T-helper 17 cell (primary cell): ENCODE measurements around the gene PPP1R15B. TPM values are rescaled to one million over a fixed set of nuclear protein-coding genes. Genes with fewer than 3 reads are reported as not detected.

Source experiments
- ATAC-seq: fragments of 150-1000 bp; cut with Tn5 transposase; 2 replicates; pipeline ENCODE4 v1.10.0; 2021; ENCODE audit warnings: mild to moderate bottlenecking, moderate library complexity
- DNase-seq, 3 donors: peaks; one replicate each; pipeline versions ENCODE4 v3.0.0 to v3.0.0-alpha.2; 2020 to 2021
- H3K9me3 ChIP-seq: one replicate; pipeline ENCODE4 v1.7.0; 2013; ENCODE audit warnings: low read length, mild to moderate bottlenecking; ENCODE audit not compliant: control insufficient read depth, poor library complexity, severe bottlenecking
- H3K27ac Mint-ChIP-seq: one replicate; pipeline ENCODE4 v1.8.0; 2022; ENCODE audit warnings: mild to moderate bottlenecking, moderate library complexity, mixed read lengths
- H3K27me3 Mint-ChIP-seq: one replicate; pipeline ENCODE4 v1.8.0; 2022; ENCODE audit warnings: mixed read lengths
- H3K36me3 Mint-ChIP-seq: one replicate; pipeline ENCODE4 v1.8.0; 2022; ENCODE audit warnings: low read depth, mixed read lengths
- H3K4me1 Mint-ChIP-seq: one replicate; pipeline ENCODE4 v1.8.0; 2022; ENCODE audit warnings: mild to moderate bottlenecking, mixed read lengths
- H3K4me3 Mint-ChIP-seq: one replicate; pipeline ENCODE4 v1.8.0; 2022; ENCODE audit warnings: mild to moderate bottlenecking, moderate library complexity, mixed read lengths
- total RNA-seq, 4 donors: library from RNA in 2 of 4; stranded (reverse) in 2 of 4; gene quantifications; one replicate each; pipeline ENCODE4 v1.2.3 and lab custom pipeline; 2022 to 2026

Gene PPP1R15B
- total RNA-seq, 2 donors from 2014 or later = 207 to 266 TPM

DNA sequence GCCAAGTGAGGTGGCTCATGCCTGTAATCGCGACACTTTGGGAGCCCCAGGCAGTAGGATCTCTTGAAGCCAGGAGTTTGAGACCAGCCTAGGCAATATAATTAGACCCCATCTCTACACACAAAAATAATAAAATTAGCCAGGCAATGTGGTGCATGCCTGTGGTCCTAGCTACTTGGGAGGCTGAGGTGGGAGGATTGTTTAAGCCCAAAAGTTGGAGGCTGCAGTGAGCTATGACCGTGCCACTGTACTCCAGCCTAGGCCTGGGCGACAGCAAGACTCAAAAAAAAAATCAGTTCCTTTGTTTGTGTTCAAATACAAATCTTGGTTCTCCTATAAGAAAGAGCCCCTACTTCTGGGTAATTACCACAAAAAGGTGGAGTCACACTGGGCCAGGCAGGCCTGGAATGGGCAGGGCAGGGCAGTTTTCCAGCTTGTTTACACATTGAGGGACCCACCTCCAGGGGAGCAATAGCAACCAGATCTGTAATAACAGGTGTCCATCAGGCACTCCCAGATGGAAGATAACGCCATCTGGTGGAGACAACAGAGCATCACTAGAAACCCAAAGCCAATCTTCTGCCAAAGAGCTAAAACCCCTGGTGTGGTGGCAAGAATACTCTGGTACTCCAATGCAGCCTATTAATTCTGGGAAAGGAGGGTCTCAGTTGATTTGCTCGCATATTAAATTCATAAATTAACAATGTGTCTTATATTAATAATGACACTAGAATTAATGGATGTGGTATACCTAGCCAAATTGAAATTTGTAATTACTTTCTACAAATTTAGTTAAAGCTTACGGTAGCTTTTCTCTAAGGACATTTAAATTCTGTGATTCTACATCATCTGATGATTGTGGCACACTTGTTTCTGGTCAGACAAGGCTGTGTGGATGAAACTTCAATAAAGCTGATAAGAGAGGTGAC, 13.2 kb downstream of the PPP1R15B start:
- Mint-ChIP-seq H3K4me3 (no peak overlapping the region), H3K36me3 (peaks cover 7% of the 10 kb centered on the region), H3K4me1 (peaks cover 13% of the 10 kb centered on the region), H3K27ac (peak overlapping the region; percentile 83), H3K27me3 (no peaks in the 10 kb centered on the region)
- H3K9me3 ChIP-seq = no peaks in the 10 kb centered on the region
- peak in 2 of 3 donors; percentile 13 to 38 for DNase-seq
- peak; percentile 87 for ATAC-seq

GRCh38 chr1:204396015-204396583, 15.5 kb downstream of the PPP1R15B start:
- no peak overlapping the region for H3K4me3 Mint-ChIP-seq
- no peaks in the 10 kb centered on the region for H3K9me3 ChIP-seq
- no peaks in the 10 kb centered on the region for H3K27me3 Mint-ChIP-seq
- H3K27ac Mint-ChIP-seq = no peak overlapping the region
- peaks cover 17% of the 10 kb centered on the region for H3K4me1 Mint-ChIP-seq
- peaks cover 7% of the 10 kb centered on the region for H3K36me3 Mint-ChIP-seq
- no peak for ATAC-seq
- no peak for DNase-seq

- ATAC-seq (no peak), DNase-seq (no peak)
- Mint-ChIP-seq H3K4me1 (peaks cover 18% of the 10 kb centered on the region), H3K27ac (peak overlapping the region; percentile 73), H3K27me3 (no peaks in the 10 kb centered on the region), H3K36me3 (no peaks in the 10 kb centered on the region), H3K4me3 (no peak overlapping the region)
- no peaks in the 10 kb centered on the region for H3K9me3 ChIP-seq
Observed at GRCh38 chr1:204391629-204392028, 20.0 kb downstream of the PPP1R15B start.

- DNase-seq = no peak
- Mint-ChIP-seq H3K4me3 (no peak overlapping the region), H3K27me3 (no peaks in the 10 kb centered on the region), H3K27ac (peak overlapping the region; percentile 73), H3K4me1 (peaks cover 18% of the 10 kb centered on the region), H3K36me3 (no peaks in the 10 kb centered on the region)
- no peaks in the 10 kb centered on the region for H3K9me3 ChIP-seq
- no peak for ATAC-seq
Observed at GRCh38 chr1:204390751-204391466, 20.7 kb downstream of the PPP1R15B start.

- no peak overlapping the region for H3K4me3 Mint-ChIP-seq
- H3K36me3 Mint-ChIP-seq = no peaks in the 10 kb centered on the region
- no peaks in the 10 kb centered on the region for H3K27me3 Mint-ChIP-seq
- H3K27ac Mint-ChIP-seq = no peak overlapping the region
- H3K9me3 ChIP-seq = no peaks in the 10 kb centered on the region
- H3K4me1 Mint-ChIP-seq = peaks cover 9% of the 10 kb centered on the region
- ATAC-seq = no peak
- no peak for DNase-seq
Observed at GRCh38 chr1:204385727-204386126, 25.9 kb downstream of the PPP1R15B start.

- DNase-seq = no peak
- Mint-ChIP-seq H3K27me3 (peaks cover 4% of the 10 kb centered on the region), H3K27ac (no peak overlapping the region), H3K4me1 (peaks cover 3% of the 10 kb centered on the region), H3K4me3 (no peak overlapping the region), H3K36me3 (no peaks in the 10 kb centered on the region)
- H3K9me3 ChIP-seq = no peaks in the 10 kb centered on the region
- no peak for ATAC-seq
Observed at GRCh38 chr1:204384636-204385352, 26.8 kb downstream of the PPP1R15B start.

GRCh38 chr1:204383163-204383904, 28.3 kb downstream of the PPP1R15B start:
- H3K4me1 Mint-ChIP-seq = peaks cover 2% of the 10 kb centered on the region
- DNase-seq (no peak), ATAC-seq (no peak)
- H3K27ac Mint-ChIP-seq = no peak overlapping the region
- no peaks in the 10 kb centered on the region for H3K9me3 ChIP-seq
- H3K36me3 Mint-ChIP-seq = no peaks in the 10 kb centered on the region
- peaks cover 9% of the 10 kb centered on the region for H3K27me3 Mint-ChIP-seq
- no peak overlapping the region for H3K4me3 Mint-ChIP-seq

GRCh38 chr1:204382714-204383083, 28.9 kb downstream of the PPP1R15B start:
- no peaks in the 10 kb centered on the region for H3K9me3 ChIP-seq
- Mint-ChIP-seq H3K27ac (no peak overlapping the region), H3K4me1 (peaks cover 8% of the 10 kb centered on the region), H3K27me3 (peaks cover 15% of the 10 kb centered on the region), H3K36me3 (no peaks in the 10 kb centered on the region), H3K4me3 (no peak overlapping the region)
- no peak for ATAC-seq
- no peak for DNase-seq

DNA sequence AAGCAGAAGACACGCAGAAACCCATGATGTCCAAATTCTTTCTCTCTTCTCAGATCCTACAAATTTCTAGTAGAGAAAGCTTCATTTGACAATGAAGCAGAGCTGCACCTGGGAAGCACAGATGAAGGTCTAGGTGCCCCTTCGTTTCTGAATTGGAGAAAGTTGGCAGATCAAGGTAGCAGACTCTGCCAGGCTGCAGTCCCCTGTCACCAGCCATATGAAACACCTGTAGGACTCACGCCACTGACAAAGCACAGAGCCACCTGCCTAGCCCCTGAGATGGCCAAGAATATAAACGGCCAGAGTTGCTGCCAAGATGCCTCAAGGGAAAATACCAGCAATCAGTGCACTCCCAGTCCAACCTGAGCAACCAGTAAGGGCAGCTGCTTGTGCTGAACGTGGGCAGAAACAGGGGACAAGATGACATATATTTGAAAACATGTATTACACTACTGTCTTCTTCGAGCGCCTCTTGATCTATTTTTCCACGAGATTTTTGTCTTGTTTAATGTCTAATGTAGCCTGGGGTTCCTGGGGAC, 31.3 kb downstream of the PPP1R15B start:
- no peak for DNase-seq
- Mint-ChIP-seq H3K27me3 (peaks cover 26% of the 10 kb centered on the region), H3K4me3 (no peak overlapping the region), H3K4me1 (peaks cover 12% of the 10 kb centered on the region), H3K27ac (no peak overlapping the region), H3K36me3 (no peaks in the 10 kb centered on the region)
- no peak for ATAC-seq
- no peaks in the 10 kb centered on the region for H3K9me3 ChIP-seq

GRCh38 chr1:204377800-204378668, 33.6 kb downstream of the PPP1R15B start:
- Mint-ChIP-seq H3K27ac (peak overlapping the region; percentile 84), H3K4me3 (peak overlapping the region; percentile 95), H3K4me1 (peaks cover 12% of the 10 kb centered on the region), H3K36me3 (no peaks in the 10 kb centered on the region), H3K27me3 (peaks cover 26% of the 10 kb centered on the region)
- DNase-seq (peak; percentile 29 to 43 (median 33)), ATAC-seq (peak; percentile 74)
- H3K9me3 ChIP-seq = no peaks in the 10 kb centered on the region

DNA sequence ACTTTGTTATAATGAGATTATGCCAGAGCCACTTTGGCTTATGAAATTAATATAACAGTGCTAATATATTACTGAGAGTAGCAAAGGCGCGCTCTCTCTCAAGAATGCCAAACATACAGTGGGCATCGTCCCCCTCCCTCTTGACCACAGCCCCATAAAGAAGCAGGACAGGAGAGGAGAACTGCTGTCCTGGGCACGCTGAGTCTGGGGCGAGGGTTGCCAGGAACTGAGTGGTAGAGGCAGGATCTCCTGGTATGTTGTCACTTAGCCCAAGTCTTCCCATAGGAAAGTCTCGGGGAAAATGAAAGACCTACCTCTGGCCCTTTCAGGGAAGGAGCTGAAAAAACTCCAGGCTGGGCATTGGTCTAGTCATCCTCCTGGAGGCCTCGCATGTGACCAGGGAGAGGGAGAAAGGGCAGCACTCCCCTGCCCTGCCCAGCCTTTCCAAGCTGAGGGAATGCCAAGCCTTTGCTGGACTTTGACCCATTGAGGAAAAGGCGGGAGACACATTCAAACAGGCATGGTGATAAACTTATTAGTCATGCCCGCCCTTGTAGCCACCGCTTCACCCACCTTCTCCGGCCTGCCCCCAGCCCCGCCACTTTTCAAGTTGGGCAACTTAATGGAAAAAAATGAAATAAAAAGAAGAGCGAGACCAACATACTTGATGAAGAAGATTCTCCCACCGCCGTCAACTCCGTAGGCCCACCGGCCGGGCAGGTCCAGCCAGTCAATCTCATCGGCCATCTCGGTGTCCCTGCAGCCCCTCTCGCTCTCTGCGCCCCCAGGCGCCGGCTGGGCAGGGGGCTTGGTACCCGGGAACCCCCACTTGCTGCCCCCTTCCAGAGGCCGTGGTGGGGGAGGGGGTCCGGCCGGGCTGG, 34.5 kb downstream of the PPP1R15B start:
- Mint-ChIP-seq H3K4me1 (peaks cover 12% of the 10 kb centered on the region), H3K4me3 (peak overlapping the region; percentile 91), H3K27me3 (peaks cover 26% of the 10 kb centered on the region), H3K36me3 (no peaks in the 10 kb centered on the region), H3K27ac (no peak overlapping the region)
- no peaks in the 10 kb centered on the region for H3K9me3 ChIP-seq
- DNase-seq = no peak
- ATAC-seq = no peak
